Ascending aorta (tissue), 2 donors: ENCODE measurements around the gene HMX3. TPM values are rescaled to one million over a fixed set of nuclear protein-coding genes. Genes with fewer than 3 reads are reported as not detected.

Source experiments
- DNase-seq, 2 donors: peaks; one replicate each; pipeline ENCODE4 v3.0.0-alpha.2; 2019; ENCODE audit warnings: low spot score in 2 of 2
- H3K27ac ChIP-seq, 2 donors: fragments of 200-600 bp; sonication (generic); one replicate each; pipeline ENCODE4 v1.5.1; 2016 to 2017; ENCODE audit warnings: mild to moderate bottlenecking in 1 of 2
- H3K27me3 ChIP-seq: fragments of 200-600 bp; sonication (generic); one replicate; pipeline ENCODE4 v1.5.1; 2017
- H3K36me3 ChIP-seq, 2 donors: fragments of 200-600 bp; sonication (generic); one replicate each; pipeline ENCODE4 v1.5.1; 2016
- H3K4me1 ChIP-seq, 2 donors: fragments of 200-600 bp; sonication (generic); one replicate each; pipeline ENCODE4 v1.5.1; 2016 to 2017; ENCODE audit warnings: mild to moderate bottlenecking in 1 of 2
- H3K4me3 ChIP-seq, 2 donors: fragments of 200-600 bp; sonication (generic); one replicate each; pipeline ENCODE4 v1.5.1; 2016 to 2017; ENCODE audit warnings: mild to moderate bottlenecking in 1 of 2
- H3K9me3 ChIP-seq, 2 donors: fragments of 200-600 bp; sonication (generic); one replicate each; pipeline ENCODE4 v1.5.1; 2016
- intact Hi-C: fragments of 100-400 bp; cut with DNase I; formaldehyde crosslinking; loops from one replicate; pipeline ENCODE4 v1.15.1; 2023
- total RNA-seq: library from RNA; depleted of rRNA; stranded (reverse); fragments of >200 nt; gene quantifications from one replicate; pipeline ENCODE4 v1.1.0, GENCODE V29; 2016
- TF ChIP-seq, protein P1 (sequence below), 3 experiments: fragments of 200-600 bp in 2 of 3; fragments of 450-650 bp in 1 of 3; sonication (generic) in 2 of 3; IDR thresholded peaks; one replicate each; pipeline ENCODE4 v1.5.1; 2016 to 2019; ENCODE audit warnings: antibody characterized with exemption in 3 of 3, mild to moderate bottlenecking in 1 of 3, moderate library complexity in 1 of 3

The HMX3 gene
- total RNA-seq, 1 donor from 2014 or later, result not detected

DNA sequence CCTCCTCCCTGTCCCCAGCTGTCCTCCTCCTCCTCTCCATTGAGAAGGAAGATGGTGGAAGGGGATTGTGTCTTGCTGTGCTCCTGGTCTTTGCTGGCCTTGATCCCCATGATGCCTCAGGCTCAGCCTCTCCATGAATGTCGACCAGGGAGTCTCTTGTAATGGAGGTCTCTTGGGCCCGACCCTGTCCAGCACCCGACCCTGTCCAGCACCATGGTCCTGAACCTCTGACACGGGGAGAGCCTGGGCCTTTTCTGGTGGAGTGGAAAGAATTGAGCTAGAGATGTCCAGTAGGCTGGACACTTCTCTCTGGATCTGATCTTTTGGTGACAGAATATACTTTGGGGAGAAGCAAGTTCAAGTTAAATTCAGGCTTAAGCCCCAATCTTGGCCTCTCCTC lies 42.3 kb upstream of the HMX3 start:
- DNase-seq, result no peak
- H3K4me1 ChIP-seq, result no peaks in the 10 kb centered on the region
- H3K4me3 ChIP-seq, result no peak overlapping the region
- no peaks in the 10 kb centered on the region for H3K36me3 ChIP-seq
- intact Hi-C loops, result no loop called here
- H3K27ac ChIP-seq, result no peak overlapping the region
- no peaks in the 10 kb centered on the region for H3K27me3 ChIP-seq
- TF ChIP-seq, protein P1, sequence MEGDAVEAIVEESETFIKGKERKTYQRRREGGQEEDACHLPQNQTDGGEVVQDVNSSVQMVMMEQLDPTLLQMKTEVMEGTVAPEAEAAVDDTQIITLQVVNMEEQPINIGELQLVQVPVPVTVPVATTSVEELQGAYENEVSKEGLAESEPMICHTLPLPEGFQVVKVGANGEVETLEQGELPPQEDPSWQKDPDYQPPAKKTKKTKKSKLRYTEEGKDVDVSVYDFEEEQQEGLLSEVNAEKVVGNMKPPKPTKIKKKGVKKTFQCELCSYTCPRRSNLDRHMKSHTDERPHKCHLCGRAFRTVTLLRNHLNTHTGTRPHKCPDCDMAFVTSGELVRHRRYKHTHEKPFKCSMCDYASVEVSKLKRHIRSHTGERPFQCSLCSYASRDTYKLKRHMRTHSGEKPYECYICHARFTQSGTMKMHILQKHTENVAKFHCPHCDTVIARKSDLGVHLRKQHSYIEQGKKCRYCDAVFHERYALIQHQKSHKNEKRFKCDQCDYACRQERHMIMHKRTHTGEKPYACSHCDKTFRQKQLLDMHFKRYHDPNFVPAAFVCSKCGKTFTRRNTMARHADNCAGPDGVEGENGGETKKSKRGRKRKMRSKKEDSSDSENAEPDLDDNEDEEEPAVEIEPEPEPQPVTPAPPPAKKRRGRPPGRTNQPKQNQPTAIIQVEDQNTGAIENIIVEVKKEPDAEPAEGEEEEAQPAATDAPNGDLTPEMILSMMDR (IDR thresholded peaks at IDR 0.05), result no peak
- no peaks in the 10 kb centered on the region for H3K9me3 ChIP-seq

DNA sequence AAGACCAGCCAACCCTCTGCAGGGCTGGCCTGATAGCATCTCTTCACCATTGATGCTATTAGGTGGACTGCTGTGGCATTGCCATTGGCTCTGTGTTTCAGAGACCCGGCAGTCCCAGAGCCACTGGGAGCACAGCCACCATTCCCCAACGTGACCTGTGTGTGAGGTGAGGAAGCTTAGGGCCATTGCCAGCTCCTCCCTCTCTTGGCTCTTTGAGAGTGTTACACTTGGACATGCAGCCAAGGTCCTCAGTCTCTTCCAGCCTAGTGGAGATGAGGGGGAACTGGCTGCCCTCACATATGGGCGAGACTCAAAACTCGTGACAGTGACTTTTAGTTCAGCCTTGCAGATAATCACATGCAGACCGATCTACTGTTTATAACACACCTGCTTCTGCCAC lies 39.3 kb upstream of the HMX3 start:
- Histone ChIP-seq H3K36me3 (no peaks in the 10 kb centered on the region), H3K4me3 (no peak overlapping the region), H3K27ac (no peak overlapping the region), H3K9me3 (no peaks in the 10 kb centered on the region), H3K4me1 (no peaks in the 10 kb centered on the region), H3K27me3 (no peaks in the 10 kb centered on the region)
- intact Hi-C loops, result no loop called here
- TF ChIP-seq, protein P1 (IDR thresholded peaks at IDR 0.05), result no peak
- DNase-seq, result no peak

DNA sequence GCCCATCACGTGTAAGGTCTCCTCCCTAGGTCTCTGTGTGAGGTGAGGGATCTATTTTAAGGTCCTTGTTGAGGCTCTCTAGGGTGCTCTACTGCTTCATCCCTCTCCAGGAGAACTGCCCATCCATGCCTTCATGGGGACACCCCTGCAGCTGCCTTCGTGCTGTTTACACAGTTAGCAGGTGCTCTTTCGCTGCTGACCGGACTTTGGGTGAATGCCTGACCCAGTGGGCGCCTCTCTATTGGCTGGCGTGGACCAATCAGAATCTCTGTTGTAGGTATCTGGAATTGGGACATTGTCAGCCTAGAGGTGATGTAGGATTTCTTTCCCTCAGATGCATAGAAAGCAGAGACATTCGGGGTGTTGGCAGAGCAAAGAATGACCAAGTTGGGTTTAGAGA lies 38.7 kb upstream of the HMX3 start:
- Histone ChIP-seq H3K4me3 (no peak overlapping the region), H3K27me3 (no peaks in the 10 kb centered on the region), H3K27ac (no peak overlapping the region), H3K36me3 (no peaks in the 10 kb centered on the region), H3K4me1 (no peaks in the 10 kb centered on the region), H3K9me3 (no peaks in the 10 kb centered on the region)
- TF ChIP-seq, protein P1 (IDR thresholded peaks at IDR 0.05), result no peak
- no peak for DNase-seq
- intact Hi-C loops, result no loop called here

DNA sequence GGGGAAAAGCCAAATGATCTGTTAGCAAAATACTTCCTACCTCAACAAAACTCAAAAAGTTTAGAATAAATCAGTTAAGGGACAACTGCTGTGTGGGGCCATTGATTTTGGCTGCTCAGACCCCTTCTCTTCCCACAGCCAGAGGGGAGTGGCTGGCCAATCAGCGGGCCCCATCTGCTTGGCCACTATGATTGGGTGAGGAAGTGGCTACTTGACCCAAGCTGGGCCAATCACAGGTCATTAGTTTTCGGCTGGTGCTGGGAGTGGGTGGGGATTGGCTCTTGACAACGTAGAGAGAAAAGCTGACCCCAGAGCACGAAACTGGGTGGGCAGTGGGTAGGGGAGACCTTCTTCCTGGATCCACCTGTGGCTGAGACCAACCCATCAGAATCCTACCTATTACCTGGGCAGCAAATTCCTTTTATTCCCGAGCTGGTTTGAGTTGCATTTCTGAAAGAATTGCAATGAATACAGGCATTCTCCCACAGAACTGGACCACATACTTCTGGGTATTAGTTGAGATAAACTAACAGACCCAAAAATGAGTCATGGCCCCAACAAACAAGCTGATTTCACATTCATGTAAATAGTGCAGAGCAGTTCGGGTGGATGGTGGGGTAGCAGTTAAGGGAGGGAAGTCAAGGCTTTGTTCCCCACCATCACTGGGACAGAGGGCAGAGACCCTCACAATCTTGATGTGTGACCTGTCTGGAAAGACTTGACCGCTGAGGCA lies 35.6 kb upstream of the HMX3 start:
- Histone ChIP-seq H3K27ac (no peak overlapping the region), H3K36me3 (no peaks in the 10 kb centered on the region), H3K4me3 (no peak overlapping the region), H3K4me1 (no peaks in the 10 kb centered on the region), H3K27me3 (no peaks in the 10 kb centered on the region), H3K9me3 (no peaks in the 10 kb centered on the region)
- intact Hi-C loops, result no loop called here
- TF ChIP-seq, protein P1 (IDR thresholded peaks at IDR 0.05), result no peak
- DNase-seq, result no peak

DNA sequence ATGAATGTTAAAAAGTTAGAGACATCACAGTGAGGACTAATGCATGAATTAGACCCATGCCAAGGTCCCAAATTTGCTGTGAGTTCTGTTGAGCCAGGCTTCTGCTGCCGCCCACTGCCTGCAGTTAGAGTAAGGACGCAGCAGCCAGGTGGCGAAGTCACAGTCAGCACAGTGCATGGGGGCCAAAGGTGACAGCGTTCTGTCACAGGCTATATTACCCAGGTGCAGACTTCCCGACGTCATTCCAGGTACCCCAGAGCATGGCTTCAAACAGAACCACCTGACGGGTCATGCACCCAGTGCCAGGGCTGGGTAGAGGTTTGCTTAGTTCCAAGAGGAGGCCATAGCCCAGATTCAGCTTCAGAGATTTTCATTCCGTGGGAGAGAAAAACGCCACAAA lies 33.9 kb upstream of the HMX3 start:
- DNase-seq, result no peak

More for the DNA sequence above, 33.9 kb upstream of the HMX3 start:
- no peaks in the 10 kb centered on the region for H3K9me3 ChIP-seq
- no peak overlapping the region for H3K27ac ChIP-seq
- no peak overlapping the region for H3K4me3 ChIP-seq
- intact Hi-C loops, result no loop called here
- H3K4me1 ChIP-seq, result no peaks in the 10 kb centered on the region
- no peaks in the 10 kb centered on the region for H3K27me3 ChIP-seq
- TF ChIP-seq, protein P1 (IDR thresholded peaks at IDR 0.05), result no peak
- H3K36me3 ChIP-seq, result no peaks in the 10 kb centered on the region
